Measurements from ENCODE around the gene ATN1.

ATN1 gene

DNA sequence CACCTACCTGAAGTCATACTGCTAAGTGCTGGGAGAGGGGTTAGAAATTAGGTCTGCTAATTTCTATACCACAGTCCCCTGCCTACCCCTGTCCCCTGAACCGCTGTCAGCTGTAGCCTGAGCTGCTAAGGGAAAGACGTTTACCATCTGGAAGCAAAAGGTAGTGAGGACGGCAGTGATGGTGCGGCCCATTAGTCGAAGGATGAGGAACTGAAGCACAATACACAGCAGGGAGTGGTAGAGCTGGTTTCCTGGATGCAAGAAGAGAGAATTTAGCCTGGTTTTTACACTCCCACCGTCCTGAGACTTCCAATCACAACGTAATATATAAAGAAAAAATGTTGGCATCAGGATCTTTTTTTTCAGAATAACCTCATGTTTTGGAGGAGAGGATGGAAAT, 54.8 kb downstream of the ATN1 start:
- no peaks in the 10 kb centered on the region for H3K4me1 ChIP-seq (ENCODE audit: control insufficient read depth in 5 of 5, insufficient read depth in 5 of 5, low read length in 5 of 5)

DNA sequence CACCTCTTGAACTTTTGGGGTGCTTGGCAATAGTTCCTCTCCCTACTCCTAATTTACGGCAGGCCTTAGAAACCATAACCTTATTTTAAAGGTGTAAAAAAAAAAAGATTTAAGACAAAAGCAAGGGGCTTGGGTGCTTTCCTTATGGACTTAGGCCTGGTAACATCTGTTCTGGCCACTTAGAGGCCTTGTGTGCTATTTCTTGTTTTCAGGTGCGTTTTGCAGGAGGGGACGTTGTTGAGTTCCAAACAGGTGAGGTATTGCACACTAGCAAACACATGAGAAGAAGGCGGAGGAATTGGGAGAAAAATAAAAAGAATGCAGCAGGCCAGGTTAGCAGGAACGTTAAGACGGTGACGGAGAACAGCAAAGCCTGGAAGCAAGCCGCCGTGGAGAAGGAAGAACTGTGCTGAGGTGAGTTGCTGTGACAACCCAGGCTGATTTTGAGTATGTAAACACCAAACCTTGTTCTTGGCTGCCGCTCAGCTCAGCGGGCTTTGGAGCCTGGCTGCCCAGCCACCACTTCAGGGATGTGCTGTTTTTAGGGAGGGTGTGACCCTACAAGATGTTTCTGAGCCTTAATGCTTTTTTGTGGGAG, 60.3 kb downstream of the ATN1 start:
- no peak overlapping the region for H3K4me3 ChIP-seq (ENCODE audit: low read depth in 1 of 5, low read length in 5 of 5)
- H3K27ac ChIP-seq (ENCODE audit: low read depth, low read length) = no peak overlapping the region
- no peaks in the 10 kb centered on the region for H3K9me3 ChIP-seq (ENCODE audit: control insufficient read depth in 5 of 5, low read length in 5 of 5)
- H3K4me1 ChIP-seq (ENCODE audit: control insufficient read depth in 5 of 5, insufficient read depth in 5 of 5, low read length in 5 of 5) = no peaks in the 10 kb centered on the region
- no peak overlapping the region for H3K9ac ChIP-seq (ENCODE audit: low read length in 5 of 5)
- H3K36me3 ChIP-seq (ENCODE audit: control insufficient read depth in 5 of 5, insufficient read depth in 5 of 5, low read length in 5 of 5) = peaks cover 5 to 18% (median 17%) of the 10 kb centered on the region in 5 donors
- H3K27me3 ChIP-seq (ENCODE audit: control insufficient read depth in 5 of 5, insufficient read depth in 4 of 5, low read length in 5 of 5) = no peaks in the 10 kb centered on the region

More for the DNA sequence above, 54.8 kb downstream of the ATN1 start:
- H3K27me3 ChIP-seq (ENCODE audit: control insufficient read depth in 5 of 5, insufficient read depth in 4 of 5, low read length in 5 of 5) = no peaks in the 10 kb centered on the region
- H3K36me3 ChIP-seq (ENCODE audit: control insufficient read depth in 5 of 5, insufficient read depth in 5 of 5, low read length in 5 of 5) = peaks cover 9 to 61% (median 52%) of the 10 kb centered on the region in 5 donors
- no peak overlapping the region for H3K9ac ChIP-seq (ENCODE audit: low read length in 5 of 5)
- no peak overlapping the region for H3K27ac ChIP-seq (ENCODE audit: low read depth, low read length)
- no peak overlapping the region for H3K4me3 ChIP-seq (ENCODE audit: low read depth in 1 of 5, low read length in 5 of 5)
- no peaks in the 10 kb centered on the region for H3K9me3 ChIP-seq (ENCODE audit: control insufficient read depth in 5 of 5, low read length in 5 of 5)

Measured in subcutaneous abdominal adipose tissue (tissue), 5 donors.